Loucy (cell line): ENCODE measurements around the gene BTBD9.

Source experiments
- EZH2phosphoT487 ChIP-seq: fragments of 200-600 bp; IDR thresholded peaks from 2 replicates; pipeline ENCODE4 v1.6.1; 2018; ENCODE audit warnings: antibody characterized with exemption, mild to moderate bottlenecking, moderate library complexity, borderline replicate concordance
- TF ChIP-seq, protein P1 (sequence below): fragments of 200-600 bp; sonication (generic); conservative IDR thresholded peaks from 2 replicates; pipeline ENCODE4 v1.5.1; 2014; ENCODE audit warnings: mild to moderate bottlenecking, antibody characterized with exemption, low read length

- TF ChIP-seq, protein P1, sequence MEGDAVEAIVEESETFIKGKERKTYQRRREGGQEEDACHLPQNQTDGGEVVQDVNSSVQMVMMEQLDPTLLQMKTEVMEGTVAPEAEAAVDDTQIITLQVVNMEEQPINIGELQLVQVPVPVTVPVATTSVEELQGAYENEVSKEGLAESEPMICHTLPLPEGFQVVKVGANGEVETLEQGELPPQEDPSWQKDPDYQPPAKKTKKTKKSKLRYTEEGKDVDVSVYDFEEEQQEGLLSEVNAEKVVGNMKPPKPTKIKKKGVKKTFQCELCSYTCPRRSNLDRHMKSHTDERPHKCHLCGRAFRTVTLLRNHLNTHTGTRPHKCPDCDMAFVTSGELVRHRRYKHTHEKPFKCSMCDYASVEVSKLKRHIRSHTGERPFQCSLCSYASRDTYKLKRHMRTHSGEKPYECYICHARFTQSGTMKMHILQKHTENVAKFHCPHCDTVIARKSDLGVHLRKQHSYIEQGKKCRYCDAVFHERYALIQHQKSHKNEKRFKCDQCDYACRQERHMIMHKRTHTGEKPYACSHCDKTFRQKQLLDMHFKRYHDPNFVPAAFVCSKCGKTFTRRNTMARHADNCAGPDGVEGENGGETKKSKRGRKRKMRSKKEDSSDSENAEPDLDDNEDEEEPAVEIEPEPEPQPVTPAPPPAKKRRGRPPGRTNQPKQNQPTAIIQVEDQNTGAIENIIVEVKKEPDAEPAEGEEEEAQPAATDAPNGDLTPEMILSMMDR, result no peak
- no peak for TF ChIP-seq EZH2phosphoT487
Measured at GRCh38 chr6:38498805-38499445, 140.8 kb downstream of the BTBD9 start.
